ENCODE measurements around the gene DENND2A. TPM values are rescaled to one million over a fixed set of nuclear protein-coding genes. Genes with fewer than 3 reads are reported as not detected.

Gene DENND2A
- total and polyA plus RNA-seq, 11 donors, result 4.6 to 17.9 (median 10.0) TPM

DNA sequence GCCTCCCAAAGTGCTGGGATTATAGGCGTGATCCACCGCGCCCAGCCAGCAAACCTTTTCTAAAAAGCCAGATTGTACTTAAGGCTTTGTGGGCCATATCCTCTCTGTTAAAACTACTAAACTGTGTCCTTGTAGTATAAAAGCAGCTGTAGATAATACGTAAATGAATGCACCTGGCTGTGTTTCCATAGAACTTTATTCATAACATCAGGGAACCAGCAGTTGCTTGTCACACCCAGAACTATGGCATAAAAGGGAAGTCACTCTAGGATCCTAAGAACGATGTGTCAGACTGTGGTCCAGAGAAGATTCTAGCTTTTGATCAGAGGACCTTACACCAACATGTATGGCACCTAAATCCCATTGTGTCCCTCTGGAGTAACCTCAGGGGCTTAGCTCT lies 63.0 kb downstream of the DENND2A start:
- no peaks in the 10 kb centered on the region for H3K9me3 ChIP-seq
- peaks cover 0 to 7% (median 0%) of the 10 kb centered on the region in 12 donors for H3K4me1 ChIP-seq
- no peak for DNase-seq
- no peak for ATAC-seq
- peak overlapping the region in 2 of 12 donors; percentile 23 to 61 for H3K27ac ChIP-seq
- 87 to 92% (median 90%) methylated on average over 5 of the region's 5 CpGs for WGBS, 4 donors
- H3K4me3 ChIP-seq, result no peak overlapping the region
- intact Hi-C loops (cut with DNase I), result no loop called here
- TF ChIP-seq POLR2A (IDR thresholded peaks at IDR 0.05), result no peak
- no peak for TF ChIP-seq CTCF (IDR thresholded peaks at IDR 0.05)
- no peaks in the 10 kb centered on the region for H3K27me3 ChIP-seq
- H3K36me3 ChIP-seq, result peaks cover 0 to 75% (median 16%) of the 10 kb centered on the region in 9 donors

DNA sequence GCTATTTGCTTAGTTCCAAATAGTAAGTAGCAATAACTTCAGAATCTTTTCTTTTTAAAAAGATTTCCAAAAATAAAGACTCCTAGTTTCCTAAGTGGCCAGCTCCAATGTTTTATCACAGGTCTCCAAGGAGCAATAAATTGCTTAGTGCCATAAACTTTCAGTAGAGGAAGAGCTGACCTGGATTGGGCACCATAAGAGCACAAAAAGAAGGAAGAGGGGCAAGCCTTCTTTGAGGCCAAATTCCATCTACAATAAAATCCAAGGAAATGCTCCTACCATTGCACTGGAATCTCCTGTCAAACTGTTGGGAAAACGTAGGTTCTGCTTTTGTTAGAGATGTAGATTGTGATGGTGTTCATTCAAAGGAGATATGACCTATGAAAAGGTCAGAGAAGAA lies 64.0 kb downstream of the DENND2A start:
- DNase-seq, result no peak
- Histone ChIP-seq H3K27me3 (no peaks in the 10 kb centered on the region), H3K4me3 (no peak overlapping the region), H3K27ac (no peak overlapping the region), H3K4me1 (peaks cover 0 to 7% (median 0%) of the 10 kb centered on the region in 12 donors), H3K36me3 (peaks cover 0 to 78% (median 21%) of the 10 kb centered on the region in 9 donors), H3K9me3 (no peaks in the 10 kb centered on the region)
- 68 to 85% (median 79%) methylated on average over 1 of the region's 1 CpG for WGBS, 4 donors
- TF ChIP-seq POLR2A (IDR thresholded peaks at IDR 0.05) (no peak), CTCF (IDR thresholded peaks at IDR 0.05) (no peak)
- intact Hi-C loops (cut with DNase I), result no loop called here
- ATAC-seq, result no peak

- Histone ChIP-seq H3K9me3 (no peaks in the 10 kb centered on the region), H3K4me1 (peaks cover 0 to 39% (median 20%) of the 10 kb centered on the region in 12 donors), H3K36me3 (peaks cover 0 to 61% (median 21%) of the 10 kb centered on the region in 9 donors), H3K27me3 (no peaks in the 10 kb centered on the region), H3K27ac (peak overlapping the region in 5 of 12 donors; percentile 11 to 83 (median 23)), H3K4me3 (no peak overlapping the region)
- 69 to 76% (median 75%) methylated on average over 5 of the region's 5 CpGs for WGBS, 4 donors
- peak in 1 of 4 donors; percentile 19 for ATAC-seq
- intact Hi-C loops (cut with DNase I), result no loop called here
- TF ChIP-seq CTCF (IDR thresholded peaks at IDR 0.05), result no peak
- TF ChIP-seq POLR2A (IDR thresholded peaks at IDR 0.05), result no peak
- DNase-seq, result peak in 1 of 5 donors; percentile 2
These were observed 69.0 kb downstream of the DENND2A start for GRCh38 chr7:140571538-140572122.

DNA sequence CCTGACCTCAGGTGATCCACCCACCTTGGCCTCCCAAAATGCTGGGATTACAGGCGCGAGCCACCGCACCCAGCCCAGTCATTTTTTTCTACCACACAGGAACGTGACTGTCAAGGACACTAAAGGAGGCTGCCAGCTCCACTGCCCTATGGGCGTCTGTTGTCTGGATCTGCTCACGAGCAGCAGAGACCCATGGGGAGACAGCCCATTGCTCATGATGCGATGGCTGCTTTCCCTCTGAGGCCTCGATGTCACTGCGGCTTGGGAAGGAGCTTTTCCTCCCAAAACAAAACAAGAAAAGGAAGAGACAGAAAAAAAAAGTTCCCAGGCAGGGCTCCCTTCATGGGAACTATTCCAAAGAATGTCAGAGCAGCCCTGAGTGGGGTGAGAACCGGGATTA lies 70.5 kb downstream of the DENND2A start:
- no peaks in the 10 kb centered on the region for H3K27me3 ChIP-seq
- peaks cover 0 to 59% (median 29%) of the 10 kb centered on the region in 9 donors for H3K36me3 ChIP-seq
- peak; percentile 36 to 60 (median 51) for DNase-seq
- H3K4me1 ChIP-seq, result peaks cover 0 to 42% (median 21%) of the 10 kb centered on the region in 12 donors
- H3K4me3 ChIP-seq, result no peak overlapping the region
- peak in 3 of 4 donors; percentile 16 to 29 (median 25) for ATAC-seq
- intact Hi-C loops (cut with DNase I), result no loop called here
- 37 to 58% (median 54%) methylated on average over 10 of the region's 10 CpGs for WGBS, 4 donors
- no peaks in the 10 kb centered on the region for H3K9me3 ChIP-seq
- TF ChIP-seq CTCF (IDR thresholded peaks at IDR 0.05), result no peak
- TF ChIP-seq POLR2A (IDR thresholded peaks at IDR 0.05), result no peak
- peak overlapping the region in 7 of 12 donors; percentile 11 to 83 (median 64) for H3K27ac ChIP-seq
